ENCODE measurements around the gene KIF12. TPM values are rescaled to one million over a fixed set of nuclear protein-coding genes. Genes with fewer than 3 reads are reported as not detected.

Gene KIF12
- polyA plus RNA-seq, 1 donor (not counting 4 experiments of a cell fraction or from before 2014, with no cell fraction given): 1.5 TPM

GRCh38 chr9:114112778-114113584, 13.9 kb upstream of the KIF12 start:
- Histone ChIP-seq H3K9ac (ENCODE audit: control insufficient read depth, extremely low read depth, insufficient read depth, low read length) (no peak overlapping the region), H3K9me3 (ENCODE audit: control insufficient read depth, low read depth, low read length) (no peaks in the 10 kb centered on the region), H3K4me1 (ENCODE audit: control insufficient read depth, extremely low read depth, insufficient read depth, low read length) (peaks cover 9% of the 10 kb centered on the region), H3K79me2 (ENCODE audit: control insufficient read depth, insufficient read depth, low read length) (no peaks in the 10 kb centered on the region), H3K4me2 (ENCODE audit: control insufficient read depth, extremely low read depth, insufficient read depth, low read depth, low read length) (no peak overlapping the region), H3K27me3 (ENCODE audit: control insufficient read depth, extremely low read depth, insufficient read depth, low read length) (peaks cover 4% of the 10 kb centered on the region), H4K20me1 (ENCODE audit: control insufficient read depth, extremely low read depth, insufficient read depth, low read length) (no peaks in the 10 kb centered on the region), H3K4me3 (ENCODE audit: control insufficient read depth in 2 of 3, extremely low read depth in 1 of 3, insufficient read depth in 2 of 3, low read depth in 1 of 3, low read length in 3 of 3) (no peak overlapping the region), H3K9me1 (ENCODE audit: control insufficient read depth, extremely low read depth, insufficient read depth, low read length) (no peaks in the 10 kb centered on the region), H2AFZ (ENCODE audit: control insufficient read depth, low read length) (no peak overlapping the region), H3K27ac (ENCODE audit: control insufficient read depth, insufficient read depth, low read length) (no peak overlapping the region), H3K36me3 (ENCODE audit: control insufficient read depth in 2 of 2, extremely low read depth in 1 of 2, insufficient read depth in 2 of 2, low read length in 2 of 2) (no peaks in the 10 kb centered on the region)
- TF ChIP-seq, protein P1, sequence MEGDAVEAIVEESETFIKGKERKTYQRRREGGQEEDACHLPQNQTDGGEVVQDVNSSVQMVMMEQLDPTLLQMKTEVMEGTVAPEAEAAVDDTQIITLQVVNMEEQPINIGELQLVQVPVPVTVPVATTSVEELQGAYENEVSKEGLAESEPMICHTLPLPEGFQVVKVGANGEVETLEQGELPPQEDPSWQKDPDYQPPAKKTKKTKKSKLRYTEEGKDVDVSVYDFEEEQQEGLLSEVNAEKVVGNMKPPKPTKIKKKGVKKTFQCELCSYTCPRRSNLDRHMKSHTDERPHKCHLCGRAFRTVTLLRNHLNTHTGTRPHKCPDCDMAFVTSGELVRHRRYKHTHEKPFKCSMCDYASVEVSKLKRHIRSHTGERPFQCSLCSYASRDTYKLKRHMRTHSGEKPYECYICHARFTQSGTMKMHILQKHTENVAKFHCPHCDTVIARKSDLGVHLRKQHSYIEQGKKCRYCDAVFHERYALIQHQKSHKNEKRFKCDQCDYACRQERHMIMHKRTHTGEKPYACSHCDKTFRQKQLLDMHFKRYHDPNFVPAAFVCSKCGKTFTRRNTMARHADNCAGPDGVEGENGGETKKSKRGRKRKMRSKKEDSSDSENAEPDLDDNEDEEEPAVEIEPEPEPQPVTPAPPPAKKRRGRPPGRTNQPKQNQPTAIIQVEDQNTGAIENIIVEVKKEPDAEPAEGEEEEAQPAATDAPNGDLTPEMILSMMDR (optimal IDR thresholded peaks at IDR 0.05 in 1 of 3, IDR thresholded peaks at IDR 0.05 in 1 of 3, conservative IDR thresholded peaks at IDR 0.05 in 1 of 3; ENCODE audit: extremely low read depth in 1 of 3, insufficient read depth in 2 of 3, low read length in 3 of 3): no peak
- TF ChIP-seq EZH2 (IDR thresholded peaks at IDR 0.05; ENCODE audit: low read length): no peak
- FAIRE-seq (peak; percentile 72), DNase-seq (ENCODE audit: low read depth, low spot score) (peak; percentile 40)
- dilution Hi-C loops (cut with MboI; ENCODE audit: extremely low pct_ligation_motif_present, low sequenced_read_pairs): no loop called here

DNA sequence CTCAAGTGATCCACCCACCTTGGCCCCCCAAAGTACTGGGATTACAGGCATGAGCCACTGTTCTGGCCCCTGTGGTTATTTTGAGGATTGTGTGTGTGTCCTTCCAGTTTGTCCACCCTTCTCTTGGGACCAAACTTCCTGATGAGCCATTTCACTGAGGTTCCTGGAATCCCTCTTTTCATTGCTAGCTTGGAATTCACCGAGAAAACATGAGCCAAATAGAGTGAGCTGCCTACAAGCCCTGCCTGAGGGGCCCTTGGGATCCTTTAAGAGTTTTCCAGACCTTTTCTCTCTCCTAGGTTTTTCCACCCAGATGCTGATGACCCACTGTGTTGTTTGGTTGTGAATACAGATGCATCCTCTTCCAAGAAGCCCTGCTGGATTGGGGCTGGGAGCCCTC, 13.2 kb upstream of the KIF12 start:
- TF ChIP-seq EZH2 (IDR thresholded peaks at IDR 0.05; ENCODE audit: low read length): no peak
- TF ChIP-seq, protein P1 (optimal IDR thresholded peaks at IDR 0.05 in 1 of 3, IDR thresholded peaks at IDR 0.05 in 1 of 3, conservative IDR thresholded peaks at IDR 0.05 in 1 of 3; ENCODE audit: extremely low read depth in 1 of 3, insufficient read depth in 2 of 3, low read length in 3 of 3): no peak
- peaks cover 9% of the 10 kb centered on the region for H3K4me1 ChIP-seq (ENCODE audit: control insufficient read depth, extremely low read depth, insufficient read depth, low read length)
- no peak overlapping the region for H3K27ac ChIP-seq (ENCODE audit: control insufficient read depth, insufficient read depth, low read length)
- H3K9me1 ChIP-seq (ENCODE audit: control insufficient read depth, extremely low read depth, insufficient read depth, low read length): no peaks in the 10 kb centered on the region
- no peak overlapping the region for H3K9ac ChIP-seq (ENCODE audit: control insufficient read depth, extremely low read depth, insufficient read depth, low read length)
- no peak overlapping the region for H3K4me2 ChIP-seq (ENCODE audit: control insufficient read depth, extremely low read depth, insufficient read depth, low read depth, low read length)
- no peak overlapping the region for H3K4me3 ChIP-seq (ENCODE audit: control insufficient read depth in 2 of 3, extremely low read depth in 1 of 3, insufficient read depth in 2 of 3, low read depth in 1 of 3, low read length in 3 of 3)
- H4K20me1 ChIP-seq (ENCODE audit: control insufficient read depth, extremely low read depth, insufficient read depth, low read length): no peaks in the 10 kb centered on the region
- DNase-seq (ENCODE audit: low read depth, low spot score) (no peak), FAIRE-seq (no peak)
- H2AFZ ChIP-seq (ENCODE audit: control insufficient read depth, low read length): no peak overlapping the region
- peaks cover 4% of the 10 kb centered on the region for H3K27me3 ChIP-seq (ENCODE audit: control insufficient read depth, extremely low read depth, insufficient read depth, low read length)
- dilution Hi-C loops (cut with MboI; ENCODE audit: extremely low pct_ligation_motif_present, low sequenced_read_pairs): no loop called here
- H3K79me2 ChIP-seq (ENCODE audit: control insufficient read depth, insufficient read depth, low read length): no peaks in the 10 kb centered on the region
- H3K36me3 ChIP-seq (ENCODE audit: control insufficient read depth in 2 of 2, extremely low read depth in 1 of 2, insufficient read depth in 2 of 2, low read length in 2 of 2): no peaks in the 10 kb centered on the region
- no peaks in the 10 kb centered on the region for H3K9me3 ChIP-seq (ENCODE audit: control insufficient read depth, low read depth, low read length)

Data from keratinocyte (primary cell).